GM23248 (cell line): ENCODE results near the gene KLC1.

ENCODE experiments used
- EZH2 ChIP-seq: fragments of 200-600 bp; sonication (generic); IDR thresholded peaks from 2 replicates; pipeline ENCODE4 v1.6.1; 2018; ENCODE audit warnings: antibody characterized with exemption, mild to moderate bottlenecking; ENCODE audit not compliant: insufficient read depth, poor library complexity, severe bottlenecking
- EZH2phosphoT487 ChIP-seq: fragments of 200-600 bp; sonication (generic); IDR thresholded peaks from 2 replicates; pipeline ENCODE4 v1.6.1; 2018; ENCODE audit warnings: antibody characterized with exemption, moderate library complexity, mild to moderate bottlenecking, low read depth; ENCODE audit not compliant: insufficient read depth

DNA sequence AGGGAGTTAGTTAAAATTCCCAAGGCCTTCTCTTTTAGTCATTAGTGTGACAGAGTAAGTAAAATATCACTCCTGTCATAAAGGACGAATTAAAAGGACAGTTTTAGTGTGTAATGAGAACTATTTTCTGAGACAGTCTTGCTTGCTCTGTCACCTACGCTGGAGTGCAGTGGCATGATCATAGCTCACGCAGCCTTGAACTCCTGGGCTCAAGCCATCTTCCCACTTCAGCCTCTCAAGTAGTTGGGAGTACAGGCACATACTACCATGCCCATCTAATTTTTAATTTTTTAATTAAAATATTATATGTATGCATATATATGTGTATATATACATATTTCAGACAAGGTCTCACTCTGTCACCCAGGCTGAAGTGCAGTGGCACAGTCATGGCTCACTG lies 17.2 kb downstream of the KLC1 start:
- TF ChIP-seq EZH2 (no peak), EZH2phosphoT487 (no peak)
